Fibroblast of skin of left biceps (primary cell): ENCODE results near the gene FARS2.

Experiments used
- DNase-seq, 2 experiments: peaks; one replicate each; pipeline ENCODE4 v3.0.0-alpha.2; 2013; ENCODE audit warnings: low read depth in 2 of 2

The FARS2 gene

DNA sequence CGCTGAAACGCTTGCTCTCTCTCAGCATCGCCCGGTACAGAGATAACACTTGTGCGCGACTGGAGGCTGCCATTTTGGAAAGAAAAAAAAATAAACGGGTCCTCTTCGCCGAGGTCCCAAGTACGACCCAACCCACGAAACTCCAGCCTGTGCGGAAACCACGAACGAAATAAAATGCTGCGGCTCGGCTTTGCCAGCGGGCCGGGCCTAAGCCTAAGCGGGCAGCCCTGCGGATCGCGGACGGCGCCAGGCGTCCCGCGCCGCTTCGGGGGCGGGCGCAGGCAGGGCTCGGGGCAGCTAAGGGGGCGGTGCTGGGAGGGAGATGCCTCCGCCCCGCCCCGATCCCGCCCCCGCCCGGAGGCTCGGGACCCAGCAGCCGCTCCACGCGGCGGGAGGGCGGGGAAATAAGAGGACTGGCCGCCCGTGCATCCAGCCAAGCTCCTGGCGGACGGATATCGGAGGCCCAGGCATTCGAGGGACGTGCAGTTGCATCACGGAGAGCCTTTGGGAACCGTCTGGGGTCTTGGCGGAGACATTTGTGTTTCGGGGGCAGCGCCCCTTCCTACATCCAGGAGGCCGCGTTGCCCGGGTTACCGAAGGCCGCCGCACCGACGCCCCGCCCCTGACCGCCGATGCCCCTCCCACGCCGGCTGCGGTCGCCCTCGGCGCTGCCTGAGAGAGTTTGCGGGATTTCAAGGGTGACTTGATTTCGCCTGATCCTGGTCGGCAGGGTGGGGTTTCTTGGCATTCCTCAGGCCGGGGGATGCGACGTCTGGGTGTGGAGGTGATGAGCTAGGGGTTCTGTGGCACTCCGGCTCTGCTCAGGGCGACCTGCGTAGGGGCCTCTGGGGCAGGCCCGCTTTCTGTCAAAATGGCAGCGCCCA is at the start of gene FARS2, which contains the start of gene LYRM4:
Gene FARS2, plus strand, starts transcription at position 853 of the 884 bp plus-strand sequence.
Gene LYRM4, minus strand, starts transcription at position 290 of the 884 bp plus-strand sequence. Its CDS starts 217 bp downstream, at position 73.
- peak; percentile 56 to 71 for DNase-seq

DNA sequence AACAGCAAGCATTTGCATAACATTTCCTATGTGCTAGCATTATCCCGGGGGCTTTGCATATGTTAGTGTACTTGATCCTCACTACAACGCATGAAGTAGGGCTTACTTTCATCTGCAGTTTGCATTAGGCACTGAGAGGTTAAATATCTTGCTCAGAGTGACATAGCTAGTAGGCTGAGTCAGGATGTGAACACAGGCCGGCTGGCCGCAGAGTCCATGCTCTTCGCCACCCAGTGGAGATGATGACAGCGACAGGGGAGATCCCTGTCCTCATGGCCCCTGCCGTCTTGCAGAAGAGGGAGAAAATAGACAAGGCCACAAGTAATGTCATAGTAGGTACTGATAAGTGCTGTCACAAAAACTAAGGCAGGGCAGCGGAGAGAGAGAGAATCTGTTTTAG is 47.5 kb upstream of the FARS2 start:
- no peak for DNase-seq

DNA sequence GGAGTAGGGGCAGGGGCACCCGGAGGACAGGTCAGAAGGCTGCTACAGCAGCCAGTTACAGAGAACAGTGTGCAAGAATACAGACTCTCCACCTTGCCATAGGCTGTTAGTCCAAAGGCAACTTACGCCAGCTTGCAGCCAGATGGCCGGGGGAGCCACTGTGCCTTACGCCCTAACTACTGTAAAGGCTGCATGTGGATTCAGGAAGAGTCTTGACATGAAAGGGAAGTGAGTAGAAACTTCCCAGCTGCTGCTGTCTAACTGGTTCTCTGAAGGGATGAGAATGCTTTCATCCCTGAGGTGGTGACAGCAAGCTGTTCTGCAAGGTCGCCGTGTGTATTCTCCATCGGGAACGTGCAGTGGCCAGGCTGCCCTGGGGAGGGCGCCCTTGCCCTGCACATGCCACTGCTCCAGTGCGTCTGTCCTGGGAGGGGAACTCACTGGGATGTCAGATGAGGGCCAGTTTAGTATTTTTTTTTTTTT is 46.7 kb upstream of the FARS2 start:
- DNase-seq: peak in 1 of 2 experiments; percentile 38

DNA sequence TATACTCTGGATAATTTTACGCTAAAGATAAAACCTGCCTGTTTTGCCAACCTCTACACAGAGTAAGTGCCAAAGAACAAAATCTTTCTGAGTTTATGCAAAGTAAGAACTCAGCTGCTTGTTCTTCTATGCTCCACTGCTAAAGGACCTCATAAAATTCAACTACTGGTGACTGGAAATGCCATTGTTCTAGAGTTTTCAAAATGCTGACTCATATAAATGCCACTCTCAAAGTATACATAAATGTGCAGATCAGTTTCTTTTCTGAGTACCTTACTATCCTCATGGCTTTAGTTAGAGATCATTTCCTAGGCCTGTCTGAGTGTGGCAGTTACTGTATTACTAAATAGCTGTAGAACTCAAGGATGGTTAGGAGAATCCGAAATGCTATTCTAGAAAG is 46.2 kb upstream of the FARS2 start:
- DNase-seq: no peak

DNA sequence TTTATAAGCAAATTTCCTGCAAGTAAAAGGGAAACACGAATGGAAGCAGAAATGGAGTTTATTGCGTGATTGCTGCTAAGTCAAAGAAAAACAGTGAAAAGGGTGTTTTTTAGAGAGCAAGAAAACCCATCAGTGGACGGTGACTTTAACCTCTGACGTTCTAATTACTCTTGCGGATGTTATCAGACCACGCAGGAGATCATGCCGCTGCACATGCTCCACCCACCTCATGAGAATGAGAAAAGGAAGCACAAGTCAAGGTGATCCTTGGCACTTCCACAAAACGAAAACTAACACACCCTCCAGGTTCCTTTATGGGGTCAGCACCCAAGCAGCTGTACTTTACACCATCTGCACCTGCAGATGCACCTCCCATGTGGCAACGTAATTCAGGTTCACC is 45.5 kb upstream of the FARS2 start:
- no peak for DNase-seq

DNA sequence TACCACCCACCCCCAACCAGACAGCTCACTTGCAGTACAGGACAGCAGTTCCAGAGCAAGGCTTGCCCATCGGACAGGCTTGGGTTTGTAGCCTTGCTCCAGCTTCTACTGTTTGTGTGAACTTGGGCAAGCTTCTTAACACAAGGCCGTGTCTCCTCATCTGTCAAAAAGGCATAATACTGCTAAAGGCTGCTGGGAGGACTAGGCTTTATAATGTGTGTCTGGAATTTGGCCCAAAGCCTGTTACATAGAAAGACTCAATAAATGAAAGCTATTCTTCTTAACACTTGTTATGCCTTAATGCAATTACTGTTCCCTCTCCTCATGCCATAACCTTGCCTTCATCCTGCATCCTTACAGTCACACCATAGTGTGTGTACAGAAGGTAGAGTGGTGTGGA is 44.0 kb upstream of the FARS2 start:
- no peak for DNase-seq

DNA sequence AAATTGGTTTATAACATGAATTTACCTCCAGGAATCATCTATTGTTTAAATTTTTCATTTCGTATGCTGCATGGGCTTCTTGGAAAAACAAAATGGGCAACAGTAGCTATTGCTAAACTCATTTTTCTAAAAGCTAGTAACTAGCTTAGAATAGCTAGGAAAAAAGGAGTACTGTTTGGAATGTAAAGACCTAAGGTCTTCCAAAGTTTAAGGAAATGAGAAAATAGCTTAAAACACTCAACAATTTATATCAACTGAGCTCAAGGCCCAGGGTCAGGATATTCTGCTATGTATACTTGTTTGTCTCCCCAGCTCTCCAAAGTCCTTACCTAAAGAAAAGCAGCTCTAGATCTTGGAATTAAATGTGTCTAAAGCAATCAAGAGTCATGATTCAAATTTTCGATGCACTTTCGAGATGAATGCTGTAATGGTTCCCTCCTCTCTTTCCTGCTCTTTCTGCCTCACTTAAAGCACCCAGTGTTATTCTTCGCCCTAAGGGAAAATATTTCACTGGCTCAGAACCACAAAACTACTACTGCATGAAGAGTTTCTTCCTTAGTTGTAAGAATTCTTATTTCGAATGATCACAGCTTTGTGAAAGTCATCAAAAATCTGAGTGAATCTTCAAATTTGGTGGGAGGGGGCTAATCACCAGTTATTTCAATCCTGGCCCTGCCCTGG is 42.2 kb upstream of the FARS2 start:
- DNase-seq: no peak

DNA sequence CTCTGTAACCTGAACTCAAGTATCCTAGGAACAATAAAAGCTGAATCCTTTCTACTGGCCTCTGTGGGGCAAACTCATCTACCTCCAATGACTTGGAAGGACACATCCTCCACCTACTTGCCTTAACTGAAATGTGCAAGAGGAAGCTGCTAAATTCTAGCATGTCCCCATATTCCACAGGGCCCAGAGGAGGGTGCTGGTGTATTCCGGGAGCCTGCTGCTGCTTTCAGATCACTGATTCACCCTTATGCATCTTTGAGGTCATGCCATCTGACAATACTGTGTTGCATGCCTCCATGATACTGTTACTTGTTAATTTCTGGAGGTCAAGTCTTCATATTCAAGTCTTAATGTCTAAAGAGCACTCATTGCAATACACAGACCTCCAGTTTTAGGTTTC is 40.9 kb upstream of the FARS2 start:
- DNase-seq: no peak

DNA sequence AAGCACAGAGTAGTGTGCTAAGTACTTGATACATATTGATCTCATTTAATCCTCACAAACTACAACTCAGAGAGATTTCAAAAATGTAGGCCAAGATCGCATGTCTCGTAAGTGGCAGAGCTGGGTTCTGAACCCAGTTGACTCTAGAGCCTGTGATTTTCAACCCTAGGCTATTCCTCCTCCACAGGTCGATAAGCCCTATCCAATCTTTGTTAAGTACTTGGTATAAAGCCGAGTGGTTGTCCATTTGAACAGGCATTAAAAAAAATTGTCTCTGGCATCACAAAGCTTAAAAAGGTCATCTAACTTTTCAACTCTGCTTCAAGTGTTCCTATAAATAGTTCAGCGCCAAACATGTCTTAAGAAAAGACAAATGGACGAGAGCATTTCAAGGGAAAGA is 38.0 kb upstream of the FARS2 start:
- DNase-seq: no peak

DNA sequence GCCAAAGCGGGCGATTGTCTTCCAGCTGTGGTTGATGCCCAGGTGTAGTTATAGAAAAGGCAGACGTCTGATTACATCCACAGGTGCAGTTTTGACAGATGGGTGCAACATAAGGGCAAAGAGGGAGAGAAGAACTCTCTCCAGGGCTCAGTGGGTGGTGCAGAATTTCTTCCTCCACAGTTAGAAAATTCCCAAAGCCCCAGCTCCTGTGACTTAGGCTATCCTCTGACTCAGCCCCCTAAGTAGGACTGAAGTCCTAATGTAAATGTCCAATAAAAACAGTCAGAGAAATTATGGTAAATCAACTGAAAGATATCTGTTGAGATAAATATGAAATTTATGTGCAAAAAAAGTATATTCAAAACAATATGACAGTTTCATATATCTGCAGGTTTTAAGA is 32.0 kb upstream of the FARS2 start:
- no peak for DNase-seq

DNA sequence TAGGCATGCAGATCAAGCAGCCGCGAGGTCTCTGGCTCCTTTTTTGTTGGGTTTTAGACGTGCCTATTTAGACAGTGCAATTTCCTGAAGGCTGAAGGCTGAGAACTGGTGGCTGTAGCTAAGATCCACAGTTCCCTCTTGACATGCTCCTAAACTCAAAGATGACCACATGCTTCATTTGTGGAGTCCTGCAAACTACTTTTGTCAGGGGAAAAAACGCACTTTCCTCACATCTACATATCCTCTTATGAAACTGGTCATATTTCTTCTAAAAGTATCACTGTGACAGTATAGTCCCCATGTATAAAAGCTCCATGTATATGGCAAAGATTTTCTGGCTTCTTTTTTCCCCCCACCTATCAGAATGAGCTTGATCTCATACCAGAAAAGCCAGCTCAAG is 31.2 kb upstream of the FARS2 start:
- DNase-seq: no peak

DNA sequence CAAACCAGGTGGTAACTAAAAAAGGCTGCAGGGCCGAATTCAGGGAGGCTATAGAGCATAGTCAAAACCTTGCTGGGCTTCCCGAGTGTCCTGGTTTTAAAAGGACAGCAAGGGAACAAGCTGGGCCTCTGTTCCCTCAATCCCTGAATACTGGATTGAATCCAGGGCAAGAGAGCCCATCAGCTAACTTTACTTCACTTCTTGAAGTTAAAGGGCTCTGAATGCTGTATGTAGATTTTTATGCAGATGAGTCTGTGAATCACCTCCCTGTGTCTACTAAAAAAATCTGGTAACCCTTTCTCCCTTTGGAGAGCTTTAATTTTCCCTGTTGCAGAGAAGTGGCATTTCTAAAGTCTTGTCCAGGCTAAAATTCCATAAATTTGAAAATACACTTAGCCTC is 30.0 kb upstream of the FARS2 start:
- no peak for DNase-seq

DNA sequence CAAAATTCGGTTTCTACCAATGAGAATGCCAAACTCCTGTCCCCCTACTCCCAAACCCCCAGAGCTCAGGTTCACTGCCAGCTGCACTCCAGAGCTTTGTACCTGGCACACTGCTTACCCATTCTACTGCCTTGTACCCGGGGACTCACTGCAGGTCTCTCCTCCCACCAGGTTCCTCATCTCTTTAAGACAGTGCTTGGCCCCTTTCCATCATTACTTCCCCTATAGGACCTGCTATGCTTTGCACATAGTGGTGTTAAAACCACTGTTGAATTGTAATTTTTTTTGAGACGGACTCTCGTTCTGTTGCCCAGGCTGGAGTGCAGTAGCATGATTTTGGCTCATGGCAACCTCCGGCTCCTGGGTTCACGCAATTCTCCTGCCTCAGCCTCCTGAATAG is 26.4 kb upstream of the FARS2 start:
- no peak for DNase-seq

DNA sequence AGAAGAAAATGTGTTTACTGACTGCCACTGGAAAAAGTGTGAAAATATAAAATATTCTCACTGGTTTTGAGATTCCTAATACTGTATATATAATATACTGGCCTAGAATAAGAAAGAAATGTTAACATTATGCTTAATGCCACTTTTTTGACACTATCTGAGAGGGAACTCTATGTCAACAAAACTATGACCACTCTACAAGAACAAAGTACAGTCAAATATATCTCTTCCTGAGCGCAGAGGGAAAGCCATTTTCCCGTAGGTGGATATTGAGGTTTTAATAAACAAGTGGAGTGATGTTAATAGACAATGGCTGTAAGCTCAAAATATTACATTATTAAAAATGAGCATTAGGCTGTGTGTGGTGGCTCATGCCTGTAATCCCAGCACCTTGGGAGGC is 25.5 kb upstream of the FARS2 start:
- no peak for DNase-seq

DNA sequence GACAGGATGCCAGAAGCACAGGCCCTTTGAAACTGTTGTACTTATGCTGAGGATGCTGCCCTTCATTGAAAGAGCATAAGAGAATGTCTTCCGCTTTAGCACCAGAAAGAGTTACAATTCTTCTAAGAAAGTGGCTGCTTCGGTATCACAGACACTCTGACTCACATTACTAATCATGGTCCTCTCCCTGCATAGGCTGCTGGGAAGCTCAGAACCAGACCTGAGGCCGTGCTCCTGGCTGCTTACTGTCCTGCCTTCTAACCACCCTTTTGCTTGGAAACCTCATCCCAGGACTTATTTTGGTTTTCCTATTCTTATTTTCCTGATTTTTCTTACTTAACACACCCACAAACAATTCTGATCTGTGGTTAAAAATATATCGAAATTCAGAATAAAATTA is 23.5 kb upstream of the FARS2 start:
- DNase-seq: no peak

DNA sequence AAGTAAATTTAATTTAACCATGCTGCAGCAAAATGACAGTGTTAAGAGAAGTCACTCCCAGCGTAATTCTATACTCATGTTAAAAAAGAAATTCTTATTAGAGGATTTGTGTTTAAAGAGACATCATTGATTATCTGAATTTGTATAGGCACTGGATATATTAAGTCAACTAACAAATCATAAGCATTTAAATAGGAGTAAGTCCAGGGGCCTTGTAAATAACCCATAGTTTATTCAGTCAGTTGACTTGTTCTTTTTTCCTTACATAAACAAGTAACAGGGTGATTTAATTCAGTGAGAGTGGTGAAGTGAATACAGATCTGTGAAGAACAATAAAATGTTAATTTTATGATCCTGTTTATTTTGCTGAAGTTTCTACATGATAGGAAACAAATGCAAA is 23.0 kb upstream of the FARS2 start:
- DNase-seq: no peak

DNA sequence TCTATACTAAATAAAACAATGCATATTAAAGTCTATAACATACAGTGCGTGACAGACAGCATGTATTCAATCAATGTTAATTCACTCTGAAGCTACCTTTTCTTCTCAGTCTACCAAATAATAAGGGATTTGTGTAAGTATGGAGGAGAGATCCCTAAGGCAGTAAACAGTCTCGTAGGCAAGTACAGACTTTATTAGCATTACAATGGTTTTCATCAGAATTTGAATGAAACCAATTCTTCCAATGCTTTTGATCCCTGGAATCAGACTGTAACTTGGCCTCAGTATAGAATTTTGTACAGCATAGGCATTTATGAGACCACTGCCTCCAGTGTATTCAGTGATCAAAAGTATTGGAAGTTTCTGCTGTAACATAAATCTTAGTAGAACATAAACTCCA is 20.1 kb upstream of the FARS2 start:
- DNase-seq: no peak

DNA sequence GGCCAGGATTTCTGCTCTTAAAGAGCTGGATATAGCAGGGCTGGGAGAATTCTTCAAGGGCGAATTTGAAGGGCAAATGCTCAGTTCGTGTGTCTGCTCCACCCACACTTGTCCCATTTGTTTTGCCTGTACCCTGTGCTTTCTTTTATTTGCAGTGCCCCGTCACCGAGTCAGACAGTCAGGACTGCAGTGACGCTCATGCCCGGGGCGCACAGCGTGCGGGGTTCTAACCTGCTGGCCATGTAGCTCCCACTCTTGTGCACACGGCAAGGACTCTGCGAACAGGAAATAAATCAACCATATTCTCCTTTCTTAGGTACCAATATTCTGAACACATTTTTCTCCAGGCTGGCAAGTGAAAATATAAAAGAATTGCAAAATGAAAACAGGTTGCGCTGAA is 18.2 kb upstream of the FARS2 start:
- DNase-seq: no peak

DNA sequence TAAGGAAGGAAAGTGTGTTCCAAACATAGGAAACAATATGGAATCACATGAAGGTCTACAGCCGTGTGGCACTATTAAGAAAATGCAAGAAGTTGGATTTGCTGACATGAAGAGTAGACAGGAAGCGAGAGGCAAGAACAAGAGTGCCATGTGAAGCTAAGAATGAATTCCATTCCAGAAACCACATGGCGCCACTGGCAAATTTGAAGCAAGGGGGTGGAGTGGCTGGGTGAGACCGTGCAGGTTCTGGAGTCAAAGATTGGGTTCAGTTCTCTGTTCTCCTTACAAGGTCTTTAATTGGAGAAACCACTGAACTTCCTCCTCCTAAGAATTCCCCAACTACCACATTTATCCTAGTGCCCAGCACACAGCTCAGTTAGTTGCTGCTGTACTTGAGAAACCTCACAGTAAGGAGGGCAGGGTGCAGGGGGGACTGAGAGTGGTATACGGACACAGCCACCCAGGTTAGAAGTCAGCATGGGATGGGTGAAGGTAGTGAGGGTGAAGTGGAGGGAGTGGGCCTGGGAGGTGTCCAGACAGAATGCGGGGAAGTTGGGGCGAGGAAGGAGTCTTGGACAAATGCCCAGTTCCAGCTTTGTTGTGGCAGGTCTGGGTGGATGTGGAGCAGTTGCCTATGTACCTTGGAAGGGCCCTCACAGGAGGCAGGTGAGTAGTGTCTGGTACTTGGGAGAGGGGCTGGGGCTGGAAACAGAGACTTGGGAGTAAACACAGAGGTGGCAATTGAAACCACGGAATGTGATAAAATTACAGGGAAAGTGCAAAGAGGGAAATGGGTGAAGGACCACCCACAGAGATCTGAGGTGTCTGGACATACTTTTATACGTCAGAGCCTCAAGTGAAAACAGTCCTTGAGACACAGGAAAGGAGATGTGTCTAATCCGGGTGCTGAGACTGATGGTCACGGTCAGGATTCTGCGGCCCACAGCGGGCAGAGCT is 14.9 kb upstream of the FARS2 start:
- no peak for DNase-seq

DNA sequence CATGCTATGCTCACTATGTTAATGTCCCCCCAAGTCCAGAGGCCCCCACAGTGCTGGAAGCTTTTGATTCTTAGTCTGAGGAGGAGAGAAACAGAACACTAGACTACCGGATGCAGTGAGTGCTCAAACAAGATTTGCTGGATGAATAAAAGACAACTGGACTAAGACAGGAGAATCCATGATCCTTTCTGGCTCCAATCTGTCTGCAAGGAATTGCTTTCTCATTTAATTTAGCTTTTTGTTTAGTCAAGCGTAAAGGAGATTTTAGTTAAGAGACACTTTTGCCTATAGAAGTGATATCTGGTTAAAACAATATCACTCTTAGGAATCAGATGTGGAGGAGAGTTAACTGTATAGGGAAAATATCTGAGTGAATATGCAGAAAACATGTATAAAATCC is 14.1 kb upstream of the FARS2 start:
- DNase-seq: no peak

DNA sequence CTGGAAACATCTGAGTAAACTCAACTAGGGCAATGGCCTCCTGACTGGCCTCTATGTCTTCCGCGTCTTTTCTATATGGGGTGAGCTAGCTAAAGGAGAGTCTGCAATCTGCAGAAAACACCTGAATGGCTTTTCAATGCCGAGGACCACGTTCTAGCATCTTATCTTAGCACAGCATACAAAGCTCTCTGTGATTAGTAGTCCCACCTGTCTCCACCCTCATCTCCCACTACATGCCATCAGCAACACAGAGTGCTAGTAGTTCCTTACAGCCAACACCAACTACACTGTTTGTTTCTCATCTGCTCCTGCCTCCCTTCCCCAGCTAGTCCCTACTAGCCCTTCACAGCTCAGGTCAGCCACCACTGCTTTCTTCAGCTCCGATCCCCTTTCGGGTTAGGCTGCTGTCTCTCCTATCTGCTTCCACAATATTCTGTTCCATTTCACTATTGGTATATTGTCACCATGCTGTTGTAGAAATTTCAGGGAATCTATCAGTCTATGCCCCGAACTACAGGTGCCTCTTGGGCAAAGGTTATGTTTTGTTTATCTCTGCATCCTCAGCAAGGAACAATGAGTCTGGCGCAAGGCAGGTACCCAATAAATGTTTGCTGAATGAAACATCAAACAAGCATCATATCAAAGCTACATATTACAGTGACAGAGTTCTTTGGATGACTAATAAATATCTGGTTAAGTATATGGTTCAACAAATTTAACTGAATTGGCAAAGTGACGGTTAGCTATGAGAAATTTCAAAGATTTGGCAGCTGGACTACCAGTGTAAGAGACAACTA is 12.8 kb upstream of the FARS2 start:
- DNase-seq: no peak
